ENCODE data around the gene GMIP. TPM values are rescaled to one million over a fixed set of nuclear protein-coding genes. Genes with fewer than 3 reads are reported as not detected.

Gene GMIP
- total and polyA plus RNA-seq, 8 donors: 5.2 to 96.2 (median 13.8) TPM

DNA sequence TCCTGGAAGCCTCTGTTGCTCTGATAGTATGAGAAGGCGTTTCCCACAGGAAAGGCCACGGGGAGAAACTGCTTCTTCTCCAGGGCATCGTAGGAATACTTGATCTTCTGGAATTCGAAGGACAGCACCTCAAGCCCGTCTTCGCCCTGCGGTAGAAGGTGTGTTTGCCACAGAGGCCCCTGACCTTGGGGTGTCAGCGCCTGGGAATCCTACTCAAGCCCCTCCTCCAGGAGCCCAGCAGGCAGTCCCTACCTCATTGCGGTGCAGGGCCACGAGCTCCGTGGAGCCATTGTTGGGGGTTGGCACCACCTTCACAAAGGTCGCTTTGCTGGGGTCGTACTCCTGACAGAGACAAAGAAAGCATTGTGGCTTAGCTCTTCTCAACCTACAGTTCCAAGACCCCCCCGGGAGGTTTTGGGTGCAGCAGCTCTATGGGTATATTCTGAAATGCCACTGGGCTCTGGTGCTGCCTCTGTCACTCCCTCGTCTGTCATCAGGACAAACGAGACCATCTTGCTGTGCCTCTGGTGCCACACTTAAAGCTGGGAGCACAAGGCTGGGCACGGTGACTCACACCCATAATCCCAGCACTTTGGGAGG is 16.3 kb upstream of the GMIP start:
- whole genome bisulfite sequencing, 5 donors: 81 to 87% (median 84%) methylated on average over 14 to 17 of the region's 17 CpGs
- peak in 1 of 2 donors; percentile 7 for DNase-seq
- Histone ChIP-seq H3K4me1 (peaks cover 10 to 32% (median 25%) of the 10 kb centered on the region in 4 donors), H3K9me3 (no peaks in the 10 kb centered on the region), H3K27me3 (no peaks in the 10 kb centered on the region), H3K36me3 (peaks cover 45 to 55% (median 54%) of the 10 kb centered on the region in 4 donors), H3K27ac (no peak overlapping the region), H3K4me3 (no peak overlapping the region)
- intact Hi-C loops (cut with DNase I; ENCODE audit: low total_unique reads): no loop called here
- TF ChIP-seq EP300 (IDR thresholded peaks at IDR 0.05) (no peak), POLR2A (IDR thresholded peaks at IDR 0.05) (no peak)

- Histone ChIP-seq H3K36me3 (peaks cover 69 to 79% (median 77%) of the 10 kb centered on the region in 4 donors), H3K9me3 (no peaks in the 10 kb centered on the region), H3K27ac (no peak overlapping the region), H3K4me3 (no peak overlapping the region), H3K27me3 (no peaks in the 10 kb centered on the region), H3K4me1 (peaks cover 5 to 24% (median 17%) of the 10 kb centered on the region in 4 donors)
- no peak for TF ChIP-seq EP300 (IDR thresholded peaks at IDR 0.05)
- TF ChIP-seq POLR2A (IDR thresholded peaks at IDR 0.05): no peak
- TF ChIP-seq, protein P1, sequence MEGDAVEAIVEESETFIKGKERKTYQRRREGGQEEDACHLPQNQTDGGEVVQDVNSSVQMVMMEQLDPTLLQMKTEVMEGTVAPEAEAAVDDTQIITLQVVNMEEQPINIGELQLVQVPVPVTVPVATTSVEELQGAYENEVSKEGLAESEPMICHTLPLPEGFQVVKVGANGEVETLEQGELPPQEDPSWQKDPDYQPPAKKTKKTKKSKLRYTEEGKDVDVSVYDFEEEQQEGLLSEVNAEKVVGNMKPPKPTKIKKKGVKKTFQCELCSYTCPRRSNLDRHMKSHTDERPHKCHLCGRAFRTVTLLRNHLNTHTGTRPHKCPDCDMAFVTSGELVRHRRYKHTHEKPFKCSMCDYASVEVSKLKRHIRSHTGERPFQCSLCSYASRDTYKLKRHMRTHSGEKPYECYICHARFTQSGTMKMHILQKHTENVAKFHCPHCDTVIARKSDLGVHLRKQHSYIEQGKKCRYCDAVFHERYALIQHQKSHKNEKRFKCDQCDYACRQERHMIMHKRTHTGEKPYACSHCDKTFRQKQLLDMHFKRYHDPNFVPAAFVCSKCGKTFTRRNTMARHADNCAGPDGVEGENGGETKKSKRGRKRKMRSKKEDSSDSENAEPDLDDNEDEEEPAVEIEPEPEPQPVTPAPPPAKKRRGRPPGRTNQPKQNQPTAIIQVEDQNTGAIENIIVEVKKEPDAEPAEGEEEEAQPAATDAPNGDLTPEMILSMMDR (IDR thresholded peaks at IDR 0.05): no peak
- no peak for TF ChIP-seq POLR2AphosphoS5 (IDR thresholded peaks at IDR 0.05)
- intact Hi-C loops (cut with DNase I; ENCODE audit: low total_unique reads): no loop called here
- peak in 1 of 2 donors; percentile 12 for DNase-seq
- 74 to 86% (median 76%) methylated on average over 10 of the region's 10 CpGs for WGBS, 5 donors
Measured at GRCh38 chr19:19657397-19657783, 13.9 kb upstream of the GMIP start.

DNA sequence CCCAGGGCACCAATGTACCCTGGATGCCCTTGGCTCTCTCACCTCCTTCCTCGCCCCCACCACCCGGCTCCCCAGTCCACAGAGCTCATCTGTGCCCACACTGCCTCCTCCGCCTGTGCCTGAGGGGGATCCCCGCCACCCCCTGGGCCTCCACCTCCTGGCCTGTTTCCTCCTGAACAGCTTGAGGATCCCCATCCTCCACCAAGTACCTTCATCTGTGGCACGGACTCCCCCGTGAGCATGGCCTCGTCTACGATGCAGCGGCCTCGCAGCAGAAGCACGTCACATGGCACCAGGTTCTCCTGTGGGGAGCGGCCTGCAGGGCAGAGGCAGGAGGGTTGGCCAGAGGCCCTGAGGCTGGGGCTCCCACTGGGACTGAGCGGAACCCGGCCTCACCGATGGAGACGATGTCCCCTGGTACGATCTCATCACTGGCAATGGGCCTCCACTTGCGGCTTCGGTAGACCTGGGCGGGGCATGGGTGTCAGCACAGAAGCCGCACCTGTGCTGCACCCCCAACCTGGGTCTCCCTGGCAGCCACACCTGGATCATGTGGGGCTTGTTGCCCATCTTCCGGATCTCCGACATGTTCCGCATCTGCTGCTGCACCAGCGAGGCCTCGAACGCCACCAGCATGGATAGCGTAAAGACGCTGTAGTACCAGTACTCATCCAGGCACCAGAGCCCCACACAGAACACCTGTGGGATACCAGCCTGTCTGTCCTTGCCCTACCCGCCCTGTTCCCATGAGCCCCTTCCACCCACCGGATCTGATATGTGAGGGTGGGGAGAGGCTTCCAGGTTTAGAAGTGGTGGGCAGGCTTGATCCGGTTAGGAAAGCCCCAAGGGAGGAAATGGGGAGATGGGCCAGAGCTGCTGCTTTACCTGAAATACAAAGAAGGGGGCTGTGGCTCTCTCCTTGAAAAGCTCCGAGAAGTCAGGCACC is 13.3 kb upstream of the GMIP start:
- WGBS, 5 donors: 93 to 98% (median 96%) methylated on average over 30 to 33 of the region's 33 CpGs
- H3K4me3 ChIP-seq: no peak overlapping the region
- TF ChIP-seq, protein P1 (IDR thresholded peaks at IDR 0.05): no peak
- TF ChIP-seq POLR2AphosphoS5 (IDR thresholded peaks at IDR 0.05) (no peak), POLR2A (IDR thresholded peaks at IDR 0.05) (no peak), EP300 (IDR thresholded peaks at IDR 0.05) (no peak)
- no peaks in the 10 kb centered on the region for H3K9me3 ChIP-seq
- peaks cover 0 to 17% (median 10%) of the 10 kb centered on the region in 4 donors for H3K4me1 ChIP-seq
- intact Hi-C loops (cut with DNase I; ENCODE audit: low total_unique reads): no loop called here
- H3K27ac ChIP-seq: no peak overlapping the region
- H3K36me3 ChIP-seq: peaks cover 75 to 86% (median 84%) of the 10 kb centered on the region in 4 donors
- peak in 1 of 2 donors; percentile 7 for DNase-seq
- no peaks in the 10 kb centered on the region for H3K27me3 ChIP-seq

GRCh38 chr19:19655641-19656343 is 12.3 kb upstream of the GMIP start:
- 82 to 94% (median 91%) methylated on average over 15 to 27 of the region's 27 CpGs for WGBS, 5 donors
- peak in 1 of 2 donors; percentile 6 for DNase-seq
- Histone ChIP-seq H3K9me3 (no peaks in the 10 kb centered on the region), H3K27me3 (no peaks in the 10 kb centered on the region), H3K4me3 (no peak overlapping the region), H3K27ac (no peak overlapping the region), H3K36me3 (peaks cover 84 to 95% (median 93%) of the 10 kb centered on the region in 4 donors), H3K4me1 (peaks cover 0 to 8% (median 1%) of the 10 kb centered on the region in 4 donors)
- no peak for TF ChIP-seq POLR2AphosphoS5 (IDR thresholded peaks at IDR 0.05)
- intact Hi-C loops (cut with DNase I; ENCODE audit: low total_unique reads): no loop called here

DNA sequence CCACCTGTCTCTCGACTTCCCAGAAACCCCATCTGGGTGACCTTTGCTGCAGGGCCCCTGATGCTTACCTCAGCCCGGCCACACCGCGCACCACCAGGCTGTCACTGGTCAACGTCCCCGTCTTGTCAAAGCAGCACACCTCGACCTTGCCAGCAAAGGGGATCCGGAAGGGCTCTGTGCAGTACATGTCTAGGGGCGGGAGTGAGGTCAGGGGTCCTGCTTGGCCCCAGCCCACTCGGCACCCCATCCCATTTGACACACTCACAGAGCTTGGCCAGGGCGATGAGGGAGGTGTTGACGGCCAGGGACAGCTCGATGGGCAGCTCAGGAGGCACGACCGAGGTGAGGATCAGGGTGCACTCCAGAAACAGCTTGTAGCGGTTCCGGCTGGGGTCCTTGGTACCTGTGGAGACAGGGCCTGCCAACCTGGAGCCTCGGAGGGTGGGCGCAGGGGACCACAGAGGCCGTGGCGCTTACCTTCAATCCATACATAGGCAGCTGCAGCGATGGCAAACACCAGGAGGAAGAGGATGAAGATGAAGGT is 11.7 kb upstream of the GMIP start:
- intact Hi-C loops (cut with DNase I; ENCODE audit: low total_unique reads): no loop called here
- Histone ChIP-seq H3K9me3 (no peaks in the 10 kb centered on the region), H3K4me3 (no peak overlapping the region), H3K4me1 (peaks cover 0 to 2% (median 0%) of the 10 kb centered on the region in 4 donors), H3K27me3 (no peaks in the 10 kb centered on the region), H3K27ac (no peak overlapping the region), H3K36me3 (peaks cover 90 to 100% (median 100%) of the 10 kb centered on the region in 4 donors)
- TF ChIP-seq POLR2A (IDR thresholded peaks at IDR 0.05) (no peak), POLR2AphosphoS5 (IDR thresholded peaks at IDR 0.05) (no peak), EP300 (IDR thresholded peaks at IDR 0.05) (no peak)
- TF ChIP-seq, protein P1 (IDR thresholded peaks at IDR 0.05): no peak
- WGBS, 5 donors: 93 to 97% (median 94%) methylated on average over 19 to 22 of the region's 22 CpGs
- peak in 1 of 2 donors; percentile 2 for DNase-seq
